IMR-90 (cell line): ENCODE data around the gene LAMA4. TPM values are rescaled to one million over a fixed set of nuclear protein-coding genes. Genes with fewer than 3 reads are reported as not detected.

Experiments
- ATAC-seq: fragments of 200-7000 bp; cut with Tn5 transposase; 2 replicates; pipeline ENCODE4 v1.9.1; 2020; ENCODE audit warnings: low read depth, mild to moderate bottlenecking, moderate library complexity
- BruUV-seq: library from RNA; stranded (reverse); fragments of 400-500 nt; replicated peaks from 2 replicates; lab custom pipeline; 2021; lab: Mats Ljungman, UMichigan
- CTCF ChIA-PET: fragments of 300-600 bp; formaldehyde crosslinking; extraction: SDS; loops from one replicate; lab custom pipeline; 2021; ENCODE audit warnings: antibody characterized with exemption; lab: Yijun Ruan, JAX
- POLR2A ChIA-PET: fragments of 300-600 bp; sonication (Branson Sonifier 250); formaldehyde crosslinking; loops from one replicate; lab custom pipeline; 2022; ENCODE audit warnings: antibody characterized with exemption; ENCODE audit not compliant: unreplicated experiment; lab: Charles Lee
- DNase-seq: peaks from one replicate; pipeline ENCODE4 v3.0.0; 2013
- H2AFZ ChIP-seq: replicated peaks from 2 replicates; pipeline ENCODE3; 2013; ENCODE audit warnings: low read length, mild to moderate bottlenecking; ENCODE audit not compliant: poor library complexity
- H2AK5ac ChIP-seq: 2 replicates; pipeline ENCODE4 v1.6.1; 2013; ENCODE audit warnings: low read depth, low read length, inconsistent platforms
- H2AK9ac ChIP-seq: replicated peaks from 2 replicates; pipeline ENCODE3; 2013; ENCODE audit warnings: mild to moderate bottlenecking, low read depth, low read length, moderate library complexity; ENCODE audit not compliant: poor library complexity
- H2BK120ac ChIP-seq: 2 replicates; pipeline ENCODE4 v1.6.1; 2013; ENCODE audit warnings: low read depth, low read length, inconsistent platforms
- H2BK15ac ChIP-seq: 3 replicates; pipeline ENCODE4 v1.6.1; 2013; ENCODE audit warnings: low read depth, low read length, inconsistent platforms
- H2BK20ac ChIP-seq: 2 replicates; pipeline ENCODE4 v1.6.1; 2013; ENCODE audit warnings: low read depth, mild to moderate bottlenecking, inconsistent platforms, low read length, moderate library complexity
- H2BK5ac ChIP-seq: 2 replicates; pipeline ENCODE4 v1.6.1; 2013; ENCODE audit warnings: mild to moderate bottlenecking, low read depth, low read length, inconsistent platforms; ENCODE audit not compliant: poor library complexity, severe bottlenecking
- H3K14ac ChIP-seq: replicated peaks from 2 replicates; pipeline ENCODE4 v1.6.1; 2013; ENCODE audit warnings: low read depth, low read length, inconsistent platforms
- H3K18ac ChIP-seq: 2 replicates; pipeline ENCODE4 v1.6.1; 2013; ENCODE audit warnings: low read depth, low read length, control low read depth
- H3K23ac ChIP-seq: 2 replicates; pipeline ENCODE4 v1.6.1; 2013; ENCODE audit warnings: low read depth, low read length, inconsistent platforms
- H3K27ac ChIP-seq: 2 replicates; pipeline ENCODE4 v1.5.1; 2013; ENCODE audit warnings: mild to moderate bottlenecking, control low read depth, low read length; ENCODE audit not compliant: insufficient read depth
- H3K27me3 ChIP-seq: 2 replicates; pipeline ENCODE4 v1.6.1; 2013; ENCODE audit warnings: low read length; ENCODE audit not compliant: control insufficient read depth, insufficient read depth
- H3K36me3 ChIP-seq: 2 replicates; pipeline ENCODE4 v1.6.1; 2013; ENCODE audit warnings: low read length, mixed read lengths; ENCODE audit not compliant: control insufficient read depth, insufficient read depth
- H3K4ac ChIP-seq: 2 replicates; pipeline ENCODE4 v1.6.1; 2013; ENCODE audit warnings: low read depth, low read length, inconsistent platforms
- H3K4me1 ChIP-seq: 2 replicates; pipeline ENCODE4 v1.6.1; 2013; ENCODE audit warnings: low read length, mixed read lengths; ENCODE audit not compliant: control insufficient read depth, insufficient read depth
- H3K4me2 ChIP-seq: 2 replicates; pipeline ENCODE4 v1.6.1; 2013; ENCODE audit warnings: low read depth, mild to moderate bottlenecking, control low read depth, low read length, moderate library complexity
- H3K4me3 ChIP-seq: 2 replicates; pipeline ENCODE4 v1.5.1; 2013; ENCODE audit warnings: low read depth, mild to moderate bottlenecking, control low read depth, low read length, moderate library complexity; ENCODE audit not compliant: insufficient read depth
- H3K56ac ChIP-seq: 2 replicates; pipeline ENCODE4 v1.6.1; 2013; ENCODE audit warnings: low read length, inconsistent platforms; ENCODE audit not compliant: insufficient read depth; ENCODE audit errors: extremely low read depth
- H3K79me1 ChIP-seq, 2 experiments: 2 replicates each; pipeline ENCODE4 v1.6.1; 2013; ENCODE audit warnings: low read length in 2 of 2, inconsistent platforms in 1 of 2, low read depth in 1 of 2
- H3K9ac ChIP-seq: 2 replicates; pipeline ENCODE4 v1.6.1; 2013; ENCODE audit warnings: low read depth, low read length, control low read depth
- H3K9me1 ChIP-seq: 2 replicates; pipeline ENCODE4 v1.6.1; 2013; ENCODE audit warnings: low read length, inconsistent platforms; ENCODE audit not compliant: insufficient read depth
- H3K9me3 ChIP-seq: 2 replicates; pipeline ENCODE4 v1.6.1; 2013; ENCODE audit warnings: low read length; ENCODE audit not compliant: control insufficient read depth, insufficient read depth
- H4K20me1 ChIP-seq: 2 replicates; pipeline ENCODE4 v1.6.1; 2013; ENCODE audit warnings: low read length, inconsistent platforms; ENCODE audit not compliant: insufficient read depth
- H4K5ac ChIP-seq: 2 replicates; pipeline ENCODE4 v1.6.1; 2013; ENCODE audit warnings: mild to moderate bottlenecking, low read depth, low read length, control low read depth
- H4K8ac ChIP-seq, 2 experiments: 2 replicates each; pipeline ENCODE4 v1.6.1; 2013; ENCODE audit warnings: low read depth in 2 of 2, low read length in 2 of 2, control low read depth in 1 of 2, inconsistent platforms in 1 of 2
- H4K91ac ChIP-seq: 2 replicates; pipeline ENCODE4 v1.6.1; 2013; ENCODE audit warnings: low read depth, low read length, inconsistent platforms; ENCODE audit not compliant: insufficient read depth
- BHLHE40 ChIP-seq: fragments of 150-350 bp; IDR thresholded peaks from 2 replicates; pipeline ENCODE4 v1.6.1; 2016; ENCODE audit warnings: mild to moderate bottlenecking, low read depth, low read length
- CEBPB ChIP-seq: IDR thresholded peaks from 2 replicates; pipeline ENCODE4 v1.6.1; 2012; ENCODE audit warnings: low read depth, low read length, improper control_type of control experiment
- CHD1 ChIP-seq: IDR thresholded peaks from 2 replicates; pipeline ENCODE4 v1.6.1; 2012; ENCODE audit warnings: low read depth, low read length, improper control_type of control experiment
- CTCF ChIP-seq: conservative IDR thresholded peaks from 2 replicates; pipeline ENCODE4 v1.5.1; 2012; ENCODE audit warnings: mild to moderate bottlenecking, low read depth, low read length, improper control_type of control experiment
- ELK1 ChIP-seq: fragments of 150-350 bp; IDR thresholded peaks from 2 replicates; pipeline ENCODE4 v1.6.1; 2016; ENCODE audit warnings: low read depth, mild to moderate bottlenecking, low read length, moderate library complexity, borderline replicate concordance
- MAFK ChIP-seq: IDR thresholded peaks from 2 replicates; pipeline ENCODE4 v1.6.1; 2012; ENCODE audit warnings: low read depth, low read length, improper control_type of control experiment
- MAZ ChIP-seq: IDR thresholded peaks from 2 replicates; pipeline ENCODE4 v1.6.1; 2012; ENCODE audit warnings: low read depth, mild to moderate bottlenecking, low read length, improper control_type of control experiment, moderate library complexity, borderline replicate concordance
- POLR2A ChIP-seq: IDR thresholded peaks from 2 replicates; pipeline ENCODE4 v1.6.1; 2012; ENCODE audit warnings: mild to moderate bottlenecking, low read depth, low read length
- RCOR1 ChIP-seq: IDR thresholded peaks from 2 replicates; pipeline ENCODE4 v1.6.1; 2012; ENCODE audit warnings: mild to moderate bottlenecking, low read length, improper control_type of control experiment; ENCODE audit not compliant: insufficient replicate concordance
- RFX5 ChIP-seq: IDR thresholded peaks from 2 replicates; pipeline ENCODE4 v1.8.0; 2012; ENCODE audit warnings: low read depth, mild to moderate bottlenecking, low read length, moderate library complexity
- USF2 ChIP-seq: fragments of 150-350 bp; IDR thresholded peaks from 2 replicates; pipeline ENCODE4 v1.6.1; 2017; ENCODE audit warnings: mild to moderate bottlenecking, antibody characterized with exemption, low read length, low read depth
- WGBS, 2 experiments: methylation state at CpG; one replicate each; pipeline versions ENCODE4 v1.1.5 to v1.1.7; 2013; ENCODE audit warnings: missing lambda C conversion rate in 2 of 2; ENCODE audit not compliant: insufficient read length in 1 of 2; ENCODE audit errors: extremely low coverage in 2 of 2; 5-methylcytosine and 5-hydroxymethylcytosine counted together
- dilution Hi-C: fragments of 300-500 bp; cut with HindIII; formaldehyde crosslinking; loops from one replicate; pipeline ENCODE4 v1.14.3; 2018; ENCODE audit warnings: low sequenced_read_pairs; ENCODE audit not compliant: unreplicated experiment
- in situ Hi-C: fragments of 300-500 bp; cut with MboI; formaldehyde crosslinking; loops from 3 replicates; pipeline ENCODE4 v1.14.3; 2019; ENCODE audit warnings: low sequenced_read_pairs, inconsistent platforms, mixed read lengths
- intact Hi-C: fragments of 100-400 bp; cut with micrococcal nuclease; formaldehyde crosslinking; loops from 2 replicates; pipeline ENCODE4 v1.10.0; 2022
- polyA plus RNA-seq, 3 experiments: library from polyadenylated mRNA; depleted of rRNA; stranded (reverse); fragments of >200 nt; gene quantifications; 2 replicates each; pipeline ENCODE4 v1.2.3, GENCODE V29; 2012; ENCODE audit warnings: low replicate concordance in 1 of 3
- total RNA-seq: library from RNA; depleted of rRNA; stranded (reverse); fragments of >200 nt; gene quantifications from 2 replicates; pipeline ENCODE4 v1.2.3, GENCODE V29; 2012

LAMA4 gene
- total and polyA plus RNA-seq, 2 of the 4 experiments (the other 2 are of a cell fraction), result 33.9 to 35.8 TPM

- Histone ChIP-seq H3K4me2 (no peak overlapping the region), H3K18ac (peak overlapping the region; percentile 14), H2BK120ac (peak overlapping the region; percentile 61; the same call in 1 of the 2 replicates), H3K4me1 (peaks cover 10% of the 10 kb centered on the region), H3K9ac (peak overlapping the region; percentile 7; the same call in 1 of the 2 replicates), H2BK15ac (0 out of 3 replicates have a peak overlapping the region, but pooled peaks have one; percentile 15), H4K20me1 (no peaks in the 10 kb centered on the region), H3K23ac (no peak overlapping the region), H2BK20ac (peak overlapping the region; percentile 75; the same call in 1 of the 2 replicates), H3K36me3 (peaks cover 14% of the 10 kb centered on the region), H3K4ac (peak overlapping the region; percentile 74), H3K9me3 (no peaks in the 10 kb centered on the region), H3K27ac (peak overlapping the region; percentile 56; the same call in 1 of the 2 replicates), H4K8ac (peak overlapping the region in 1 of 2 experiments; percentile 68; a peak in 2 of 4 replicates), H3K27me3 (no peaks in the 10 kb centered on the region), H2AK5ac (peak overlapping the region; percentile 20; the same call in 1 of the 2 replicates), H3K14ac (peak overlapping the region; percentile 29; the same call in 1 of the 2 replicates), H2AK9ac (no peak overlapping the region), H3K79me1 (no peaks in the 10 kb centered on the region), H3K9me1 (peaks cover 9% of the 10 kb centered on the region), H3K4me3 (no peak overlapping the region), H3K56ac (peak overlapping the region; percentile 0; the same call in 1 of the 2 replicates), H4K5ac (peak overlapping the region; percentile 11; the same call in 1 of the 2 replicates), H2BK5ac (peak overlapping the region; percentile 27), H4K91ac (peak overlapping the region; percentile 56; the same call in 1 of the 2 replicates), H2AFZ (peak overlapping the region; percentile 53)
- DNase-seq, result peak; percentile 47
- BruUV-seq, result no TSS peak
- no peak for TF ChIP-seq RCOR1
- no peak for TF ChIP-seq CTCF
- no peak for TF ChIP-seq BHLHE40
- TF ChIP-seq ELK1, result no peak
- TF ChIP-seq CHD1, result no peak
- TF ChIP-seq POLR2A, result no peak
- TF ChIP-seq MAFK, result no peak
- no peak for TF ChIP-seq CEBPB
- TF ChIP-seq RFX5, result no peak
- no peak for TF ChIP-seq MAZ
- no peak for TF ChIP-seq USF2
- in situ Hi-C loops, result no loop called here
- intact Hi-C loops, result no loop called here
- WGBS, 2 experiments, result 43% methylated on average over 1 of the region's 5 CpGs; no CpG with 5 or more reads in 1 of the 2 experiments
- ChIA-PET POLR2A (no interaction called here), CTCF (no interaction called here)
- dilution Hi-C loops, result no loop called here
- peak; percentile 52 for ATAC-seq
Measured at GRCh38 chr6:112150363-112150762, 104.0 kb downstream of the LAMA4 start.
